GM10847 (cell line): ENCODE results near the gene CCDC40.

Experiments used
- POLR2A ChIP-seq: IDR thresholded peaks from 2 replicates; pipeline ENCODE4 v1.6.1; 2011; ENCODE audit not compliant: insufficient read length; ENCODE audit errors: extremely low read depth

Gene CCDC40

GRCh38 chr17:80026359-80027042 lies 9.9 kb upstream of the CCDC40 start:
- no peak for TF ChIP-seq POLR2A

GRCh38 chr17:80027043-80027435 lies 9.4 kb upstream of the CCDC40 start:
- no peak for TF ChIP-seq POLR2A

GRCh38 chr17:80028030-80028429 lies 8.4 kb upstream of the CCDC40 start:
- no peak for TF ChIP-seq POLR2A

DNA sequence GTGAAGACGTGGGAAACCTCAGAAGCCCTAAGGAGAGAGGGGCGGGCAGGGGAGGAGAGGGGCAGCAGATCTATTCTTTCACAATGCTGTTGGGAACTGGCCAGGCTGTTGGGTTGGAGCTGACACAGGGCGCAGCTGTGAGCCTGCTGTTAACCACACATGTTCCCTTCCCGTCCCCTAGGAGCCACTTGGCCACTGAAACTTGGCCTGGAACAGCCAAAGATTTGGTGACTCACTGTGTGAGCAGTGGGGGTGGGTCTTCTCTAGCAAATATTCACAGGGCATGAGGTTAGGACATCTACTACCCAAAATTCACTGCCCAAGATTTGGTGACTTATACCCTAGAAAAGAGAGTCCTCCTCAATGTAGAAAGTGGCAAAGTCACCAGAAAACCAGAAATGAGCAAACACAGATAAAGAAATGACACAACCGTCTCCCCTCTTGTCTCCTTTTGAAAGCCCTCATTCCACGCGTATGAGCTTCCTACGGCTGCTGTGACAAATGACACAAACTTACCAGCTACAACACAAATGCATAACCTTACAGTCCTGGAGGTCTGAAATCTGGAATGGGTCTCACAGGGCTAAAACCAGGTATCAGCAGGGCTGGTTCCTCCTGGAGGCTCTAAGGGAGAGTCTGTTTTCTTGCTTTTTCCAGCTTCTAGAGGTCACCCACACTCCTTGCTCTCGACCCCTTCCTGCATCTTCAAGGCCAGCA lies 7.0 kb upstream of the CCDC40 start:
- TF ChIP-seq POLR2A = no peak

DNA sequence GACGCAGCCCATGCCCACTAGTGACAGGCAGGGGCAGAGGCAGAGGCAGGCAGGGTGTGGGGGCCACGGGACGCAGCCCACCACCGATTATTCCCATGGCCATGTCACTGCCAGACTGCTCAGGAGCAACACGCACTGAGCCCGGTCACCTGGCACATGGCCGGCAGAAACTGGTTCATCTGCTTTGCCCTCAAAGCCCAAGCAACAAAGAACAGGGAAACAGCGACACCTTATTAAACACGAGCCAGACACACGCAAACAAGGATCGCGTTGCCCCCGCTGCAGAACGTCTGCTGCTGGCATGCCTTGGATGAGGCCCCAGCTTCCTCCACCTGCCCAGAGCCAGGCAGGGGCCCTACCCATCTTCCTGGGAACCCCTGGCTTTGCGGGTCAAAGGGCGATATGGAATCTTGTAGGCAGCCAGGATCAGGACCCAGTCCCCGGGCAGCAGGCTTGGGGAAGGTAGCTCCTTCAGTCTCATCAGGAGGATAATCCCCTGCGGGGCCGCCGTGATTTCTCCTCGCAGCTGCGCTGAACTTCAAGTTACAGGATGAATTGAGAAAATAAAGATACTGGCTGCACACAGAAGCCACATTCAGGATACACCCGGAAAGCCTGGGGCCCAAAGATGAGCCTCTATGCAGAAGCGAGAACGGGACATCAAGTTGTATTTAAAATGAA lies 5.6 kb upstream of the CCDC40 start:
- no peak for TF ChIP-seq POLR2A

GRCh38 chr17:80031691-80032430 lies 4.6 kb upstream of the CCDC40 start:
- no peak for TF ChIP-seq POLR2A

DNA sequence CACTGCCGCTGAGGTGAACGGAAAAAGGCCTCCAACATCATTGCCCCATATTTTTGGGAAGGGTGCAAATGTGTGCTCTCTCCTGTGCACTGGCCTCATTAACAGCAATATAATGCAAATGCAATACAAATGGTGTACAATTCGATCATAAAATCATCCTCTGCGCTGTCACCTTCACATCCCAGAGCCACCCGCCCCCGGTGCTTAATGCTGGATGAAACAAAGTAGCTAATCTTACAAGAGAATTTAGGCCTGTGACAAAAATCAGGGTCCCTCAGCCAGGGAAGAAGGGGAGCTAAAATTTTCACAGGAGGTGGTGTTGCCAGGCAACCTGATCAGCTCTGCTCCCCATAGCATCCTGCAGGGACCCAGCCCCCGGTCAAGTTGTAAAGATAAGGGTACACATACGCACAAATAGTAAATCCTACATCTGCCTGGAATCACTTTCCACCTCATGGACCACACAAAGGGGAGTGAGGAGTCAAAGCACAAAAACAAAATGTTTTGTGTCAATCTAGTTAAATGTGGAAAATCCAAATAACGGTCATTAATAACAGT lies 3.7 kb upstream of the CCDC40 start:
- no peak for TF ChIP-seq POLR2A

GRCh38 chr17:80033840-80034239 lies 2.6 kb upstream of the CCDC40 start:
- no peak for TF ChIP-seq POLR2A

DNA sequence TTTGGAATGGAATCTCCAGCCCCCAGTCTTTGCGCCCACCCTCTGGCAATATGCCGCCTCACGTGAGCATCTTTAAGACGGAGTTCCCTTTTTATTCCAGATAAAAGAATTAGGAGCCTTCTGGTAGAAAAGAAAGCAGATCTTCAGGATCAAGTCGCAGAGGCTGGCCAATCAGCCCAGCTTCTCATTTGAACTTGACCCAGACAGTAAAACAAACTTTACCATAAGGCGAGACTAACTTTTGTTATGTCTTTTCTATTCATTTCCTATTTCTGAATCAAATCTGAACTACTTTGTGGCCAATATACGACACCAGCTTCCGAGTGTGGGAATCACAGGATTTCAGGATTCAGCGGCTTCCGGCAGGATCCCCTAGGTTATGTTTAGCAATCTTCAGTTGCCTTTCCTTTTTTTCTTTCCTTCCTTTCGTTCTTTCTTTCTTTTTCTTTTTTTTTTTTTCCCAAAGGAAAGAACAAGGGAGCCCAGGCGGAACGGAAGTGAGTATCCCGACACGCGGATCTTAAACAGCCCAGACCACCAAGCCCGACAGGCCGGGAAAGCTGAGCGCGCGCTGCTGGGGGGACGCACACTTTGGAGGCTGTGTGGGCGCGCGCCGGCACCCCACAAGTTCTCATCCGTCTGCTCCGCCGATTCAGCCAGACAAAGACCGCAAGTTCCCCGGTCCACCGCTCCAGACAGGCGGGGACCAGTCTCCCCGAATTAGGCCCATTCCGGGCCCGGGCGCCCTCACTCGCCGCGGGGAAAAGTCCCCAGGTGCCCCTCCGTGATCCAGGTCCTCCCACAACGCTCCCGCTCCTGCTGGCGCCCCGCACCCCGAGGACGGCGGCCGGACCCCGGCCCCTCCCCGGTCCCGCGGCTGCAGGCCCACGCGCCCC lies 1.4 kb upstream of the CCDC40 start:
- TF ChIP-seq POLR2A = no peak

- TF ChIP-seq POLR2A = no peak
Measured at GRCh38 chr17:80035687-80035936, 830 bp upstream of the CCDC40 start, which contains the start of gene TBC1D16. Gene TBC1D16 (minus strand): TSS chr17:80035872. CDS start chr17:80013547, 22,325 bp downstream.

DNA sequence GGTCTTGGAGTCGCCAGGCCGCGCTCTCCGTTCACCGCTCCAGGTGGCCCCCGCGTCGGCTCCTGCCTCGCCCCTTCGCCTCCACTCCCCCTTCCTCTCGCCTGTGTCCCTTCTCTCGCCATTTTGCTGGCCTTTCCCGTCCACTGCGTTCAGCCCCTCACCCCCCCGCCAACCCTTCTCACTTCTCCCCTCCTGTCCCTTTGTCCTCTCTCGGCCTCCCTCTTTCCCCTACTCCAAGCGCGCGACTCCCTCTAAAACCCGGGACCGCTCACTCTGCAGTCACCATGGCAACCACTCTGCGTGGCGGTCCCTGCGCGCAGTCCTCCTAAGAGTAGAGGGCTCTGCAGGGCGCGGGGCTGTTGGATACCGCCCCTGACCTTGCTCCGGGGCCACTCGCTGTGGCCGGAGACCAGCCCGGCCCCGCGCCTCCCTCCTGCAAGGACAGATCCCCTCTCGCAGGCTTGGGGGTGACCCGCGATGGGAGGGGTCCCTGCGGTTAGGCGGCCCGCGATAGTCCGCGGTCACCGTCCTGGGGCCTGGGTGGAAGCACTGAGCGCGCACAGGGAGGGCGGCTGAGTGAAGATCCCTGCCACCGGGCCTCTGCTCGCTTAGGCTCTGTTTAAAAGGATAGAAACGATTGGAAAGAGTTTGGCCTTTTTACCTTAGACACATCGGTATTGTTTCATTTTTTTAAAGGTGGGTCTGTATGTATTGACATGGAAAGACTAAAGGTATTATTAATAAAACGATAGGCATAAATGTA lies 454 bp downstream of the CCDC40 start:
- TF ChIP-seq POLR2A = no peak

- no peak for TF ChIP-seq POLR2A
Measured at GRCh38 chr17:80043963-80044362, 7.5 kb downstream of the CCDC40 start.

DNA sequence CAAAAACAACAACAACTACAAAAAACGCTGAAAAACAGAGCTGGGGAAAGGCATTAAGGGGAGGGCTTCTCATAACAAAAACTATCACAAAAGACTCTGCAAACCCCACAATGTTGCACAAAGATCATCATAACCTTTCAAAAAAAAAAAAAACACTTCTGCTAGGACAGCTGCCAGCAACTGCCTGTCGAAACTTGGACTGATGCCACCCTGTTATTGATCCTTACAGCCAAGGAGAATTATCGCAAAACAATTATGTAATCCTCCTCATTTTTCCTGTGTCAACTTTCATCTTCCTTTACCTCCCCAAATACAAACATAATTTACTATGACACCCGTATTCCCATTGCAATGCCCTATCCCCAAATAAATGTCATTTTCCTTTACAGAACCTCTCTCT lies 9.3 kb downstream of the CCDC40 start:
- no peak for TF ChIP-seq POLR2A

GRCh38 chr17:80047176-80047575 lies 10.7 kb downstream of the CCDC40 start:
- no peak for TF ChIP-seq POLR2A

DNA sequence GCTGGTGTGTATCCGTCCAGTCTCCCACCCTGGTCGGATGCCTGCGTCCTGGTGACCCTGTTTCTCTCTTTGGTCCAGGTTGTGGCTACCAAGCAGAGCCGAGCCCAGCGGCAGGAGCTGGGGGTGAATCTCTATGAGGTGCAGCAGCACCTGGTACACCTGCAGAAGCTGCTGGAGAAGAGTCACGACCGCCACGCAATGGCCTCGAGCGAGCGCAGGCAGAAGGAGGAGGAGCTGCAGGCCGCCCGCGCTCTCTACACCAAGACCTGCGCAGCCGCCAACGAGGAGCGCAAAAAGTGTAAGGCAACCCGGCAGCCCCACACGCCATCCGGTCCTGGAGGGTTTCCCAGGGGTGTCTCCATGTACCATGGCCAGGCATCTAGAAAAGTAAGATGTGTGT lies 13.5 kb downstream of the CCDC40 start:
- no peak for TF ChIP-seq POLR2A
